IPS-NIHi7 (cell line): ENCODE measurements around the gene ATP9A.
A peak's percentile ranks its signal among the peaks of the same experiment; 100 is the strongest.
"Not testable (repeated sequence)": the region's sequence is repeated elsewhere in the genome, so short reads cannot be mapped to it uniquely, and the experiment has no call there.

Source experiments
- DNase-seq: peaks from one replicate; pipeline ENCODE4 v3.0.0; 2012; ENCODE audit warnings: mixed read lengths; ENCODE audit errors: extremely low spot score

The ATP9A gene

DNA sequence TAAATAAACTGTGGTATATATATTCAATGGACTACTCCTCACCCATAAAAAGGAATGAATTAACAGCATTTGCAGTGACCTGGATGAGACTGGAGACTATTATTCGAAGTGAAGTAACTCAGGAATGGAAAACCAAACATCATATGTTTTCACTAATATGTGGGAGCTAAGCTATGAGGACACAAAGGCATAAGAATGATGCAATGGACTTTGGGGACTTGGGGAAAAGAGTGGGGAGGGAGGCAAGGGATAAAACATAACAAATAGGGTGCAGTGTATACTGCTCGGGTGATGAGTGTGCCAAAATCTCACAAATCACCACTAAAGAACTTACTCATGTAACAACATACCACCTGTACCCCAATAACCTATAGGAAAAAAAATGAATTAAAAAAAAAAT, 45.2 kb downstream of the ATP9A start:
- DNase-seq, result not testable (repeated sequence)

GRCh38 chr20:51722246-51722645, 45.9 kb downstream of the ATP9A start:
- DNase-seq, result not testable (repeated sequence)

GRCh38 chr20:51720854-51721253, 47.3 kb downstream of the ATP9A start:
- no peak for DNase-seq

DNA sequence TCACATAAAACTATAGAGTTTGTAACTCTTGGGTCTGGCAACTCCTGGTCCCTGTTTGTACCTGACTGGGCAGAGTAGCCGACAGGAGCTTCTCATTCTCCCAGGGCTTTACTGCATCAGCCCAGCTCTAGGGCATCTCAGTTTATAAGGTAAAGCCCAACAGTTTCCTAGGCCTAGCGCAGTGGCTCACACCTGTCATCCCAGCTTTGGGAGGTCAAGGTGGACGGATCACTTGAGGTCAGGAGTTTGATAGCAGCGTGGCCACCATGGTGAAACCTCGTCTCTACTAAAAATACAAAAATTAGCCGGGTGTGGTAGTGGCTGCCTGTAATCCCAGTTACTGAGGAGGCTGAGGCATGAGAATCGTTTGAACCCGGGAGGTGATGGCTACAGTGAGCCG, 47.8 kb downstream of the ATP9A start:
- DNase-seq, result no peak

DNA sequence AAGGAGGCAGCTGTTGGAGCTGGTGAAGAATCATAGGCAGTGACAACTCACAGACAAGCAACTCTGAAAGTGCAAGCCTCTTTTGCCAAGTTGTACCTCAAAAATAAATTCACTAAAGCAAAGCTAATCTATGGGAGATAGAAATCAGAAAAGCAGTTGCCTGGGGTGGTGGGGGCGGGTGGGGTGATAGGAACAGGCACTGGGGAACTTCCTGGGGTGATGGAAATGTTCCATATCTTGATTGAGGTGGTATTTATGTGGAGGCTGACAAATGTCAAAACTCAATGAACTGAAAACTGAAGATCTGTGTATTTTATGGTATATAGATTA, 52.4 kb downstream of the ATP9A start:
- no peak for DNase-seq

GRCh38 chr20:51715163-51715855, 52.9 kb downstream of the ATP9A start:
- no peak for DNase-seq

GRCh38 chr20:51713213-51713598, 55.0 kb downstream of the ATP9A start:
- no peak for DNase-seq

GRCh38 chr20:51712501-51713212, 55.5 kb downstream of the ATP9A start:
- DNase-seq, result peak; percentile 65

GRCh38 chr20:51711426-51711825, 56.8 kb downstream of the ATP9A start:
- no peak for DNase-seq

DNA sequence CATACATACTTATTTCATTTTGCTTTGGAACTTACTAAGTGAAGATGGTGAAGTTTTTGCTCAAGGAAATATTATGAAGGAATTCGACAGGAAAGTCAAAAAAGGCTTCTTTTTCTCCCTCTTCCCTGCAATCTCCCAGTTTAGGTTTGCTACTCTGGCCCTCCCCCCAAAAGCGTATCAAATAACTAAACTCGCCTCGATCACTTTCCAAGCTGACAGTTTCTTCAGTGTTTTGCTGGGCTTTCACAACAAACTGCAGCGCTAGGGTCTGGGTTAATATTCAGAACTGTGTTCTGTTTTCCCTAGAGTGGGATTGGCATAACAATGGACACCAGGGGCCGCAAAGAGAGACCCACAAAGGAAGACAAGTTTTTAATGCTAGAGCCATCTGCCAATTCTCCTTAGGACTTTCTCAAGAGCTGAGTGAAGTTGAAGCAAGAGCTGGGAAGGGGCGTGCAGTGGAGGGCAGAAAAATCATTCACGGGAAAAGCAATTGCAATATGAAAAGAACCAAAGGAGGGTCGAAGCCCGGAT, 57.8 kb downstream of the ATP9A start:
- no peak for DNase-seq

- DNase-seq, result no peak
Observed at GRCh38 chr20:51705400-51705799, 62.8 kb downstream of the ATP9A start.

- no peak for DNase-seq
Observed at GRCh38 chr20:51703400-51704287, 64.5 kb downstream of the ATP9A start.

DNA sequence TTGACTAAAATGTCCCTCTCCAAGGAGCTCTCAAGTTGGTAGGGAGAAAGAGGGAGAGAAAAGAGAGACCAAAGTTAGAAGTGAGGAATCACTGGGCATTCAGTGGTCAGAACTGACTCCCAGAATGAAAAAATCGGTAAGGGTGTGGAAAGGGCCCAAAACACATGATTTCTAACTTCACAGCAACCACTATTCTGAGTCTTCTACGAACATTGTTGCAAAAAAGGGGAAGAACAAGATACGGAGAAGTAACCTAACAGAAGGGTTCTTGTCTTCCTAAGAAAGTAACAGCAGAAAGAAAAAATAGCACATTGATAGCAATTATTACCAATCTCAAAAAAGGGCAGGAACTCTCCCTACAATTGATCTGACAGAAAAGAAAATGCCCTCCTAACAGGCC, 65.6 kb downstream of the ATP9A start:
- no peak for DNase-seq

DNA sequence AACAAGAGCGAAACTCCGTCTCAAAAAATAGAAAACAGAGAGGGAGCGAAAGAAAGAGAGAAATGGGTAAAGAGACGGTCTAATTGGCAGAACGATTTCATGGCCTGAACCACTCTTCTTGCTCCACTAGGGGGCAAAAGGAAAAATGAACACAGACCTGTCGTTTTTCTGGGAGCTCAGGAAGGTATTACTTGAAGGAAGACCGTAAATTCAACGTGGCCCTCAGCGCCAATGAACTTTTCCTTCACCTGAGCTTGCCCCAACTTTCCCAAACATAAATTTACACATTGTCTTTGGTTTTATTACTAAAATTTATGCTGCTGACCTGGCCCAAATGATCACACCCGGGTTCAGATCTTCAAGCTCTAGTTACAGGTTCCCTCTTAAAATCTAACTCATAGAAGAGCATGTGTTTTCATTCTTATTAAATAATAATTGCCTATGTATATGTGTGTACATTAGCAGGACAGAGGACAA, 67.3 kb downstream of the ATP9A start:
- peak; percentile 73 for DNase-seq

DNA sequence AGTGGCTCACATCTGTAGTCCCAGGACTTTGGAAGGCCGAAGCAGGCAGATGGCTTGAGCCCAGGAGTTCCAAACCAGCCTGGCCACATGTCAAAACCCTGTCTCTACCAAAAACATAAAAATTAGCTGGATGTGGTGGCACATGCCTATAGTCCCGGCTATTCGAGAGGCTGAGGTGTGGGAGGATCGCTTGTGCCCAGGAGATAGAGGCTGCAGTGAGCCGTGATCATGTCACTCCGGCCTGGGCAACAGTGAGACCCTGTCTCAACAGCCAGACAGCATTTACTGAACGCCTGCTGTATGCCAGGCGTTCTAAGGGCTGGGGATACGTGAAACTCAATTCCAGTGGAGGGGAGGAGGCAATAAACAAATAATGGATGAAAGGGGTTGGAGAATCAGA, 69.9 kb downstream of the ATP9A start:
- no peak for DNase-seq

DNA sequence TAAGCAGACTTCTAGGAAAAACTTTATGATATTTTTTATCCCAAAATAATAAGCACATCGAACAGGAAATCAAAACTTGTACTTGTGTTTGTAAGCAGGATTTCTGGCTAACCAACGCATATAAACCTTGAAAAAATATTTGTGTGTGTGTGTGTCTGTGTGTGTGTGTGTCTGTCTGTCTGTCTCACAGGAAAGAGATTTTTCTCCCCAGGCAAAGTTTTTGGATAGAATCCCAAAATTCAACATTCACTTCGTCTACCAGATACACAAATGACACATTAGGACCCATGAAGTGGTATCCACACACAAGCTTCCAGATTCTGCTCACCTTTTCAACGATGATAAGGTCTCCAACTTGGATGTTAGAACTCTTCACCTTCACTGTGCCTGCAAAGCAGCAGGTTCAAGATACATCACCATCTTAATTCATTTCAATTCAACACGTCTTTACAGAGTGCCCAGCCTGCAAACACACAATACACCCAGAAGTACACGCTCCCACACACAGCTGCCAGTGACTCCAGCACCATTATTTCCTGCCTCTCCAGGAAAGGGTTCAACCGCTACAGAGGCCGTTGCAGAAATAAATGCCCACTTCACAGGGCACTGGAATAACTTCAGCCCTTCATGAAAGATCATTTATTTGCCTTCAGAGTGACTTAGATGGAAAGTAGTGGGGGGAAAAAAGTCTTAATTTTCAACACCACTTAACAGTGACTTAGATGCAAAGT, 70.9 kb downstream of the ATP9A start:
- DNase-seq, result no peak

GRCh38 chr20:51696304-51697071, 71.7 kb downstream of the ATP9A start:
- no peak for DNase-seq

- peak; percentile 30 for DNase-seq
Observed at GRCh38 chr20:51695574-51696303, 72.5 kb downstream of the ATP9A start.

DNA sequence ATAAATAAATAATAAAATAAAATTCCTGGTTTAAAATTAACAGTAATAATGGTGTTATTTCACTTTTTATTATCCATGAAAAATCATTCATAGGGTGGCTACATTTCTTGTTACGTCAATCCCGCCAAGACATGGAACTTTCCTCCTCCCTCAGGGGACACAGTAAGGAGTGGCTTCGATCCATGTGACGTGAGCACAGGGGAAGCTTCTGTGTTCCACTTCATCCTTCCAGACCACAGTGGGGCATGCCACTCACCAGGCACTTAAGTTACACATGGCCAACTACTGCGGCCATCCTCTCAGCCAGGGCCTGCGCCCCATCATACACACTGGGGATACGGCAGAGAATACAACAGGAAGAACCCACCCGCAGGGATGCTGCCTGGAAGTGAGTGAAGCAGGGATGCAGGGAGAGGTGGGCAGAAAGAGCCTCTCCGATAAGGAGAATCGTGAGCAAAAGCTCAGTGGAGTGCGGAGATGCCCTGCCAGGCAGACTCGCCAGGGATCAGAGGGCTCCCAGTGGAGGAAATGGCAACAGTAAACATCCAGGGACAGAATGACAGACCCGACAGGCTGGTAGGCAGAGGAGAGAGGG, 75.3 kb downstream of the ATP9A start:
- DNase-seq, result no peak

DNA sequence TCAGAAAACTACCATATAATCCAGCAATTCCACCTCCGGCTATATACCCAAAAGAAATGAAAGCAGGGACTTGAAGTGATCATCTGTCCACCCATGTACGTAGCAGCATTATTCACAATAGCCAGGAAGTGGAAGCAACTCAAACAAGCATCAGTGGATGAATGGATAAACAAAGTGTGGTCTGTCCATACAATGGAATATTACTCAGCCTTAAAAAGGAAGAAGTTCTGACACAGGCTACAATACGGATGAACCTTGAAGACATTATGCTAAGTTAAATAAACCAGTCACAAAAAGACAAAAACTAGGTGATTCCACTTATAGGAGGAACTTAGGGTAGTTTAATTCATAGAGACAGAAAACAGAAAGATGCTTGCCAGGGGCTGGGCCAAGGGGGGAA, 76.5 kb downstream of the ATP9A start:
- no peak for DNase-seq
